Heart left ventricle (tissue), 13 donors: Measurements from ENCODE around the gene PIH1D2.

Source experiments
- CTCF ChIP-seq, 12 donors: fragments of 200-600 bp; sonication (generic) in 4 of 12; IDR thresholded peaks; one replicate each; pipeline versions ENCODE4 v1.5.0 to v1.8.0; 2018 to 2022; ENCODE audit warnings: antibody characterized with exemption in 12 of 12, mild to moderate bottlenecking in 5 of 12
- POLR2A ChIP-seq, 2 donors: fragments of 450-650 bp; IDR thresholded peaks; one replicate each; pipeline ENCODE4 v1.6.1; 2017; ENCODE audit warnings: antibody characterized with exemption in 2 of 2, mild to moderate bottlenecking in 2 of 2, moderate library complexity in 2 of 2
- donor health status: ischemic (EF 13 %, LVEDD 7.1; RV severe dilation, severe dysfunction).
- donor health status: DM: no; HTN: yes; CAD: no.
- donor health status: DM: no; HTN: no; CAD: no.
- donor health status: ischemic (EF 25% LVEDD 6.9; RV normal size, moderate dysfunction).
- donor health status: ischemic (EF 25% LVEDD 5.7; RV mildly dilated, moderate dysfunction).
- donor health status: ischemic (EF 35%, LVEDD 5.7; RV mildly dilated, moderate dysfunction).
- donor health status: nonischemic (EF 11% LVEDD 7.7; RV severe dilation, severe dysfunction).
- donor health status: DM: yes; HTN: yes; CAD: no.
- donor health status: PGD.
- donor health status: ischemic (EF 29% LVEDD 5.4; RV normal size, mild dysfunction).
- donor health status: nonischemic (EF 23%, LVEDD 6.1; RV moderate dilation, normal function).

DNA sequence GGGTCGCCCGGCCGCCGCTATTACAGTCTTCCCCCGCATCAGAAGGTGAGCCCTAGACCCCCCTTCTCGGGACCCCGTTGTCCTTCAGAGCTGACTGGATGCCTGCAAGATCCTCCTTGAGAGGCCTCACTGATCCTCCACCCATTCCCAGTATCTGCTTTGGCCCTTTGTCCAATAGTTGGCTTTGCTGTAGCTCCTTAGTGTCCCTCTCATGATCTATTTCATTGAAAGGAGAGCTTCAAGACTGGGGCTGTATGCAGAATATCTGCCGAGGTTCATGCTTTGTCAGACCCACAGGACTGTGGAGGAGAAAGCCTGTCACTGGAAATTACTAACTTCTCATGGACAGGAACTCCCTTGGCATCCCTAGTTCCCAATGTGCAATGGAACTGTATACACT is 48.1 kb downstream of the PIH1D2 start:
- no peak for TF ChIP-seq CTCF (IDR thresholded peaks at IDR 0.05)
- no peak for TF ChIP-seq POLR2A (IDR thresholded peaks at IDR 0.05)
